NCI-H1092 treated with DMSO at 0.1 percent for 48 hours (cell line): ENCODE measurements around the gene RNF146.
"Not testable (repeated sequence)": the region's sequence is repeated elsewhere in the genome, so short reads cannot be mapped to it uniquely, and the experiment has no call there.

ENCODE experiments used
- DNase-seq: peaks from one replicate; lab custom pipeline; 2025; lab: John Stamatoyannopoulos, UW

The RNF146 gene

GRCh38 chr6:127288705-127289104, 22.0 kb downstream of the RNF146 start:
- no peak for DNase-seq

GRCh38 chr6:127289934-127290333, 23.3 kb downstream of the RNF146 start:
- no peak for DNase-seq

GRCh38 chr6:127290391-127291265, 24.0 kb downstream of the RNF146 start:
- DNase-seq = no peak

- no peak for DNase-seq
Observed at GRCh38 chr6:127291495-127291894, 24.8 kb downstream of the RNF146 start.

- no peak for DNase-seq
Observed at GRCh38 chr6:127297502-127298070, 30.9 kb downstream of the RNF146 start.

GRCh38 chr6:127298475-127298874, 31.8 kb downstream of the RNF146 start:
- DNase-seq = no peak

GRCh38 chr6:127299522-127300240, 33.0 kb downstream of the RNF146 start:
- no peak for DNase-seq

- no peak for DNase-seq
Observed at GRCh38 chr6:127300411-127300810, 33.7 kb downstream of the RNF146 start.

GRCh38 chr6:127301199-127301700, 34.6 kb downstream of the RNF146 start:
- no peak for DNase-seq

- no peak for DNase-seq
Observed at GRCh38 chr6:127302728-127303660, 36.3 kb downstream of the RNF146 start.

- DNase-seq = no peak
Observed at GRCh38 chr6:127303917-127304316, 37.3 kb downstream of the RNF146 start.

GRCh38 chr6:127305741-127306140, 39.1 kb downstream of the RNF146 start:
- DNase-seq = no peak

- DNase-seq = no peak
Observed at GRCh38 chr6:127317388-127318128, 50.9 kb downstream of the RNF146 start.

GRCh38 chr6:127319686-127320085, 53.0 kb downstream of the RNF146 start:
- DNase-seq = no peak

- DNase-seq = no peak
Observed at GRCh38 chr6:127328043-127328609, 61.5 kb downstream of the RNF146 start.

- not testable (repeated sequence) for DNase-seq
Observed at GRCh38 chr6:127331256-127331655, 64.6 kb downstream of the RNF146 start.

GRCh38 chr6:127332383-127332961, 65.8 kb downstream of the RNF146 start:
- no peak for DNase-seq
